Cardiac muscle cell (in vitro differentiated cells and primary cell): ENCODE data around the gene SEPTIN8. TPM values are rescaled to one million over a fixed set of nuclear protein-coding genes. Genes with fewer than 3 reads are reported as not detected.
A peak's percentile ranks its signal among the peaks of the same experiment; 100 is the strongest.

ENCODE experiments used
- DNase-seq, 2 donors: peaks; one replicate each; pipeline versions ENCODE4 v3.0.0 to v3.0.0-alpha.2; 2010 to 2017; ENCODE audit warnings: low read depth in 1 of 2, low spot score in 1 of 2
- H3K27ac ChIP-seq: fragments of 200-600 bp; sonication (generic); 2 replicates; pipeline ENCODE4 v1.5.1; 2016
- H3K27me3 ChIP-seq: fragments of 200-600 bp; sonication (generic); 2 replicates; pipeline ENCODE4 v1.6.0; 2016; ENCODE audit warnings: control low read depth
- H3K36me3 ChIP-seq: fragments of 200-600 bp; sonication (generic); 2 replicates; pipeline ENCODE4 v1.5.1; 2016; ENCODE audit warnings: control low read depth
- H3K4me1 ChIP-seq: fragments of 200-600 bp; sonication (generic); 2 replicates; pipeline ENCODE4 v1.8.1; 2017; ENCODE audit warnings: low read depth, mild to moderate bottlenecking, mixed run types
- H3K4me3 ChIP-seq: fragments of 200-600 bp; sonication (generic); 2 replicates; pipeline ENCODE4 v1.5.1; 2016; ENCODE audit warnings: mild to moderate bottlenecking
- H3K9me3 ChIP-seq: fragments of 200-600 bp; sonication (generic); 2 replicates; pipeline ENCODE4 v1.5.1; 2017; ENCODE audit warnings: low read depth, mild to moderate bottlenecking, control low read depth
- polyA plus RNA-seq: library from polyadenylated mRNA; unstranded; fragments of >200 nt; fragmentation: Nextera tagmentation; extraction: Ambion mirVana; gene quantifications from 2 replicates; pipeline ENCODE4 v1.2.1, GENCODE V29; 2016
- total RNA-seq: library from RNA; depleted of rRNA; stranded (reverse); fragments of >200 nt; gene quantifications from 2 replicates; pipeline ENCODE4 v1.2.3, GENCODE V29; 2016
- TF ChIP-seq, protein P1 (sequence below): IDR thresholded peaks from 2 replicates; pipeline ENCODE4 v1.5.1; 2012; ENCODE audit warnings: low read depth, mild to moderate bottlenecking, low read length

The SEPTIN8 gene
- total and polyA plus RNA-seq, 2 experiments from 2014 or later, result 18.6 to 51.9 TPM

DNA sequence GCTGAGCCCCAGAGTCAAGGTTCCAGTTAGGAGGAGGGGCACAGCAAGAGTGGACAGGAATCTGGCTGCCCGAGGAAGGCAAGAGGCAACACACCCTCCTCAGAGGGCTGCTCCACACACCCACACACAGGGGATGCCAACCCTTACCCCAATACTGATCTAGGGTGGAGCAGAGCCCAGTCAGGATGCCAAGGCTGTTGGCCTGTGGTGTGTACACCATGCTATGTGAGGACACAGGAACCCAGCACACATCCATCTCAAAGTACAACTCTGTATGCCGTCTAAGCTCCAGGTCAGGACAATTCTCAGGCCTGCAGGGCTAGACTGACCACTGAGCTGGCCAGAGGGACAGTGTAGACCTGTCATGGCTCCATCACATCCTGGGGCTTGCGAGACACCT, 2.6 kb downstream of the SEPTIN8 start:
- peaks cover 22% of the 10 kb centered on the region for H3K27me3 ChIP-seq
- no peak overlapping the region for H3K27ac ChIP-seq
- H3K4me1 ChIP-seq, result peaks cover 13% of the 10 kb centered on the region
- H3K36me3 ChIP-seq, result no peaks in the 10 kb centered on the region
- TF ChIP-seq, protein P1, sequence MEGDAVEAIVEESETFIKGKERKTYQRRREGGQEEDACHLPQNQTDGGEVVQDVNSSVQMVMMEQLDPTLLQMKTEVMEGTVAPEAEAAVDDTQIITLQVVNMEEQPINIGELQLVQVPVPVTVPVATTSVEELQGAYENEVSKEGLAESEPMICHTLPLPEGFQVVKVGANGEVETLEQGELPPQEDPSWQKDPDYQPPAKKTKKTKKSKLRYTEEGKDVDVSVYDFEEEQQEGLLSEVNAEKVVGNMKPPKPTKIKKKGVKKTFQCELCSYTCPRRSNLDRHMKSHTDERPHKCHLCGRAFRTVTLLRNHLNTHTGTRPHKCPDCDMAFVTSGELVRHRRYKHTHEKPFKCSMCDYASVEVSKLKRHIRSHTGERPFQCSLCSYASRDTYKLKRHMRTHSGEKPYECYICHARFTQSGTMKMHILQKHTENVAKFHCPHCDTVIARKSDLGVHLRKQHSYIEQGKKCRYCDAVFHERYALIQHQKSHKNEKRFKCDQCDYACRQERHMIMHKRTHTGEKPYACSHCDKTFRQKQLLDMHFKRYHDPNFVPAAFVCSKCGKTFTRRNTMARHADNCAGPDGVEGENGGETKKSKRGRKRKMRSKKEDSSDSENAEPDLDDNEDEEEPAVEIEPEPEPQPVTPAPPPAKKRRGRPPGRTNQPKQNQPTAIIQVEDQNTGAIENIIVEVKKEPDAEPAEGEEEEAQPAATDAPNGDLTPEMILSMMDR, result no peak
- no peak overlapping the region for H3K4me3 ChIP-seq
- DNase-seq, result no peak
- H3K9me3 ChIP-seq, result no peaks in the 10 kb centered on the region

GRCh38 chr5:132773601-132774355, 3.3 kb downstream of the SEPTIN8 start:
- no peak overlapping the region for H3K4me3 ChIP-seq
- H3K27ac ChIP-seq, result no peak overlapping the region
- TF ChIP-seq, protein P1, result no peak
- H3K4me1 ChIP-seq, result peaks cover 13% of the 10 kb centered on the region
- peaks cover 15% of the 10 kb centered on the region for H3K27me3 ChIP-seq
- no peaks in the 10 kb centered on the region for H3K9me3 ChIP-seq
- DNase-seq, result no peak
- H3K36me3 ChIP-seq, result no peaks in the 10 kb centered on the region

GRCh38 chr5:132773114-132773513, 3.9 kb downstream of the SEPTIN8 start:
- Histone ChIP-seq H3K27me3 (peaks cover 9% of the 10 kb centered on the region), H3K4me3 (no peak overlapping the region), H3K9me3 (no peaks in the 10 kb centered on the region), H3K4me1 (peaks cover 13% of the 10 kb centered on the region), H3K27ac (no peak overlapping the region), H3K36me3 (no peaks in the 10 kb centered on the region)
- TF ChIP-seq, protein P1, result no peak
- no peak for DNase-seq

- Histone ChIP-seq H3K9me3 (no peaks in the 10 kb centered on the region), H3K27ac (peak overlapping the region; percentile 93), H3K36me3 (no peaks in the 10 kb centered on the region), H3K4me3 (no peak overlapping the region), H3K27me3 (peaks cover 2% of the 10 kb centered on the region), H3K4me1 (peaks cover 13% of the 10 kb centered on the region)
- peak in 1 of 2 donors; percentile 22 for DNase-seq
- TF ChIP-seq, protein P1, result no peak
Observed at GRCh38 chr5:132772291-132773070, 4.6 kb downstream of the SEPTIN8 start.

DNA sequence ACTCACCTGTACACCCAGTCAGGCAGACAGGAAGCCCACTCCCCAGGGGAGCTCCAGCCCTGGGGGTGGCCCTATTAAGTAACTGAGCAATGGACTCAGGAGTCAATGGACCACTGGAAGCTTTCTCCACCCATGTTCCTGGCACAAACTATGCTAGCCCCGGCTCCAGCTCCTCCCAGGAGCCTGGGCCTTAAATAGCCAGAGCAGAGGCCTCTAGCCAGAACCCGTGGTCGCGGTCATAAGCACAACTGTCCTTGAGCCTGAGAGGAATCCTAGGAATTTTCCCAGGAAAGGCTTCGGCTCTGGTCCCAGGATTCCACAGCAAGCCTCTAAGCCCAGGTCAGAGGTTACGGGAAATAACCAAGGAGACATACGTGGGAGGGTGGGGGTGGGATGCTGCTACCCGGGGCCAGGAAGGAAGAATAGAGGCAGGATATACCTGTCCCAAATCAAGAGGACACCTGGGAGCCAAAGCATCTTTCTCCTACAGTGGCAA, 5.5 kb downstream of the SEPTIN8 start:
- TF ChIP-seq, protein P1, result no peak
- H3K27ac ChIP-seq, result peak overlapping the region; percentile 93
- no peaks in the 10 kb centered on the region for H3K36me3 ChIP-seq
- H3K4me3 ChIP-seq, result no peak overlapping the region
- H3K4me1 ChIP-seq, result peaks cover 13% of the 10 kb centered on the region
- no peaks in the 10 kb centered on the region for H3K9me3 ChIP-seq
- peak; percentile 73 to 86 for DNase-seq
- no peaks in the 10 kb centered on the region for H3K27me3 ChIP-seq
